Right lobe of liver (tissue), 6 donors: ENCODE data around the gene PPFIA3. TPM values are rescaled to one million over a fixed set of nuclear protein-coding genes. Genes with fewer than 3 reads are reported as not detected.

Source experiments
- ATAC-seq, 4 donors: fragments of 200-7000 bp; cut with Tn5 transposase; one replicate each; pipeline ENCODE4 v1.9.1; 2020; ENCODE audit warnings: mild to moderate bottlenecking in 4 of 4, moderate library complexity in 4 of 4
- DNase-seq, 3 donors: peaks; one replicate each; pipeline ENCODE4 v3.0.0-alpha.2; 2020
- H3K27ac ChIP-seq, 3 donors: fragments of 200-600 bp; one replicate each; pipeline ENCODE4 v1.8.0; 2022
- H3K27me3 ChIP-seq, 2 donors: fragments of 200-600 bp; one replicate each; pipeline ENCODE4 v1.8.0; 2022
- H3K36me3 ChIP-seq, 4 donors: fragments of 200-600 bp; sonication (generic) in 1 of 4; one replicate each; pipeline versions ENCODE4 v1.5.1 to v1.8.0; 2017 to 2022; ENCODE audit warnings: control low read depth in 1 of 4
- H3K4me1 ChIP-seq, 4 donors: fragments of 200-600 bp; sonication (generic) in 1 of 4; one replicate each; pipeline versions ENCODE4 v1.5.1 to v1.8.0; 2017 to 2022; ENCODE audit warnings: control low read depth in 1 of 4
- H3K4me3 ChIP-seq, 3 donors: fragments of 200-600 bp; one replicate each; pipeline ENCODE4 v1.8.0; 2022
- H3K9me3 ChIP-seq, 4 donors: fragments of 200-600 bp; sonication (generic) in 1 of 4; one replicate each; pipeline versions ENCODE4 v1.5.1 to v1.8.0; 2017 to 2022; ENCODE audit warnings: control low read depth in 1 of 4
- POLR2A ChIP-seq: fragments of 450-650 bp; IDR thresholded peaks from one replicate; pipeline ENCODE4 v1.6.1; 2017; ENCODE audit warnings: antibody characterized with exemption, mild to moderate bottlenecking
- WGBS: methylation state at CpG from one replicate; pipeline ENCODE4 v1.1.6; 2018; ENCODE audit warnings: low coverage, low lambda C conversion rate; ENCODE audit not compliant: insufficient coverage; ENCODE audit errors: missing lambda C conversion rate; 5-methylcytosine and 5-hydroxymethylcytosine counted together
- intact Hi-C, 2 donors: fragments of 100-400 bp; cut with DNase I; formaldehyde crosslinking; loops; one replicate each; pipeline versions ENCODE4 v1.11.2 to v1.14.1; 2022
- total RNA-seq, 6 experiments: library from RNA; depleted of rRNA in 2 of 6; stranded (reverse); fragments of >200 nt in 2 of 6; fragmentation: NEBNext Ultra II Directional in 3 of 6; extraction: Animal tissue kit (Norgen Biotek cat#: 25700) in 3 of 6; gene quantifications; one replicate each; pipeline versions ENCODE4 v1.1.0 to v1.2.4, GENCODE V29; 2016 to 2023
- TF ChIP-seq, protein P1 (sequence below), 4 donors: fragments of 200-600 bp in 3 of 4; fragments of 450-650 bp in 1 of 4; IDR thresholded peaks; one replicate each; pipeline versions ENCODE4 v1.5.1 to v1.8.0; 2016 to 2022; ENCODE audit warnings: antibody characterized with exemption in 4 of 4, mild to moderate bottlenecking in 2 of 4
- donor health status: DM: no; HTN: yes; CAD: no.
- donor health status: DM: no; HTN: no; CAD: no.
- donor health status: DM: no; HTN: no; CAD: no.
- donor health status: DM: no; HTN: yes; CAD: no.
- donor health status: DM: no; HTN: yes; CAD: no.

Gene PPFIA3
- total RNA-seq, 6 experiments from 2014 or later, result 1.8 to 6.6 (median 3.1) TPM

GRCh38 chr19:49188626-49189200, 69.4 kb downstream of the PPFIA3 start:
- intact Hi-C loops, result no loop called here
- DNase-seq, result no peak
- no peaks in the 10 kb centered on the region for H3K9me3 ChIP-seq
- no peak overlapping the region for H3K4me3 ChIP-seq
- 95% methylated on average over 13 of the region's 21 CpGs for WGBS
- no peaks in the 10 kb centered on the region for H3K4me1 ChIP-seq
- peak in 1 of 4 donors; percentile 45 for ATAC-seq
- H3K27me3 ChIP-seq, result no peaks in the 10 kb centered on the region
- H3K36me3 ChIP-seq, result no peaks in the 10 kb centered on the region
- TF ChIP-seq, protein P1, sequence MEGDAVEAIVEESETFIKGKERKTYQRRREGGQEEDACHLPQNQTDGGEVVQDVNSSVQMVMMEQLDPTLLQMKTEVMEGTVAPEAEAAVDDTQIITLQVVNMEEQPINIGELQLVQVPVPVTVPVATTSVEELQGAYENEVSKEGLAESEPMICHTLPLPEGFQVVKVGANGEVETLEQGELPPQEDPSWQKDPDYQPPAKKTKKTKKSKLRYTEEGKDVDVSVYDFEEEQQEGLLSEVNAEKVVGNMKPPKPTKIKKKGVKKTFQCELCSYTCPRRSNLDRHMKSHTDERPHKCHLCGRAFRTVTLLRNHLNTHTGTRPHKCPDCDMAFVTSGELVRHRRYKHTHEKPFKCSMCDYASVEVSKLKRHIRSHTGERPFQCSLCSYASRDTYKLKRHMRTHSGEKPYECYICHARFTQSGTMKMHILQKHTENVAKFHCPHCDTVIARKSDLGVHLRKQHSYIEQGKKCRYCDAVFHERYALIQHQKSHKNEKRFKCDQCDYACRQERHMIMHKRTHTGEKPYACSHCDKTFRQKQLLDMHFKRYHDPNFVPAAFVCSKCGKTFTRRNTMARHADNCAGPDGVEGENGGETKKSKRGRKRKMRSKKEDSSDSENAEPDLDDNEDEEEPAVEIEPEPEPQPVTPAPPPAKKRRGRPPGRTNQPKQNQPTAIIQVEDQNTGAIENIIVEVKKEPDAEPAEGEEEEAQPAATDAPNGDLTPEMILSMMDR (IDR thresholded peaks at IDR 0.05), result no peak
- TF ChIP-seq POLR2A, result no peak
- no peak overlapping the region for H3K27ac ChIP-seq

GRCh38 chr19:49189259-49189658, 69.9 kb downstream of the PPFIA3 start:
- DNase-seq, result no peak
- WGBS, result 51% methylated on average over 4 of the region's 5 CpGs
- Histone ChIP-seq H3K4me1 (no peaks in the 10 kb centered on the region), H3K4me3 (no peak overlapping the region), H3K9me3 (no peaks in the 10 kb centered on the region), H3K27ac (peak overlapping the region in 1 of 3 donors; percentile 29), H3K36me3 (no peaks in the 10 kb centered on the region), H3K27me3 (no peaks in the 10 kb centered on the region)
- no peak for TF ChIP-seq POLR2A
- TF ChIP-seq, protein P1 (IDR thresholded peaks at IDR 0.05), result no peak
- intact Hi-C loops, result no loop called here
- ATAC-seq, result peak; percentile 51 to 64 (median 57)

- no peaks in the 10 kb centered on the region for H3K27me3 ChIP-seq
- H3K4me1 ChIP-seq, result no peaks in the 10 kb centered on the region
- intact Hi-C loops, result loop anchor here in 1 of 2 donors (10.0 kb wide), 1 partner anchor 96 kb away; no protein-coding TSS in a partner anchor
- DNase-seq (no peak), ATAC-seq (no peak)
- no peaks in the 10 kb centered on the region for H3K36me3 ChIP-seq
- H3K4me3 ChIP-seq, result no peak overlapping the region
- H3K9me3 ChIP-seq, result no peaks in the 10 kb centered on the region
- 88% methylated on average over 1 of the region's 3 CpGs for WGBS
- no peak overlapping the region for H3K27ac ChIP-seq
- TF ChIP-seq, protein P1 (IDR thresholded peaks at IDR 0.05), result no peak
- no peak for TF ChIP-seq POLR2A
Observed at GRCh38 chr19:49190781-49191180, 71.4 kb downstream of the PPFIA3 start.

GRCh38 chr19:49193822-49194394, 74.6 kb downstream of the PPFIA3 start:
- no peaks in the 10 kb centered on the region for H3K36me3 ChIP-seq
- 92% methylated on average over 6 of the region's 6 CpGs for WGBS
- DNase-seq, result no peak

More at GRCh38 chr19:49193822-49194394, 74.6 kb downstream of the PPFIA3 start:
- no peak overlapping the region for H3K27ac ChIP-seq
- ATAC-seq, result no peak
- no peaks in the 10 kb centered on the region for H3K4me1 ChIP-seq
- intact Hi-C loops, result loop anchor here in 1 of 2 donors (10.0 kb wide), 1 partner anchor 99 kb away; no protein-coding TSS in a partner anchor
- H3K9me3 ChIP-seq, result no peaks in the 10 kb centered on the region
- no peak for TF ChIP-seq POLR2A
- TF ChIP-seq, protein P1 (IDR thresholded peaks at IDR 0.05), result no peak
- H3K4me3 ChIP-seq, result no peak overlapping the region
- H3K27me3 ChIP-seq, result no peaks in the 10 kb centered on the region
